ENCODE results near the gene PROB1.
"Not testable (repeated sequence)": the region's sequence is repeated elsewhere in the genome, so short reads cannot be mapped to it uniquely, and the experiment has no call there.

DNA sequence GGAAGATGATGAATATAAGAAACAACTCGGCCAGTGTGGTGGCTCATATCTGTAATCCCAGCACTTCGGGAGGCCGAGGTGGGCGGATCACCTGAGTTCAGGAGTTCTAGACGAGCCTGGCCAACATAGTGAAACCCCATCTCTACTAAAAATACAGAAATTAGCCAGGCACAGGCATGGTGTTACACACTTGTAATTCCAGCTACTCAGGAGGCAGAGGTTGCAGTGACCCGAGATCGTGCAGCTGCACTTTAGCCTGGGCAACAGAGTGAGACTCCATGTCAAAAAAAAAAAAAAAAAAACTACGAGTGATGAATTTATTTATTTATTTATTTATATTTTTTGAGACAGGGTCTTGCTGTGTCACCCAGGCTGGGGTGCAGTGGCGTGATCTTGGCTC is 47.0 kb downstream of the PROB1 start:
- not testable (repeated sequence) for TF ChIP-seq JUNB (CRISPR knock-in tag; IDR thresholded peaks at IDR 0.05; ENCODE audit: borderline replicate concordance); RXRA (CRISPR knock-in tag; IDR thresholded peaks at IDR 0.05); POLR2A (IDR thresholded peaks at IDR 0.05; ENCODE audit: insufficient read depth in 1 of 2, low read depth in 2 of 2, low read length in 2 of 2); MAFK (conservative IDR thresholded peaks at IDR 0.05 in 1 of 2, IDR thresholded peaks at IDR 0.05 in 1 of 2; ENCODE audit: low read length in 2 of 2); POLR2AphosphoS5 (IDR thresholded peaks at IDR 0.05; ENCODE audit: low read depth, low read length); ZNF274 (CRISPR knock-in tag; IDR thresholded peaks at IDR 0.05); ZNF33B (CRISPR knock-in tag; IDR thresholded peaks at IDR 0.05)
- TF ChIP-seq, protein P1, sequence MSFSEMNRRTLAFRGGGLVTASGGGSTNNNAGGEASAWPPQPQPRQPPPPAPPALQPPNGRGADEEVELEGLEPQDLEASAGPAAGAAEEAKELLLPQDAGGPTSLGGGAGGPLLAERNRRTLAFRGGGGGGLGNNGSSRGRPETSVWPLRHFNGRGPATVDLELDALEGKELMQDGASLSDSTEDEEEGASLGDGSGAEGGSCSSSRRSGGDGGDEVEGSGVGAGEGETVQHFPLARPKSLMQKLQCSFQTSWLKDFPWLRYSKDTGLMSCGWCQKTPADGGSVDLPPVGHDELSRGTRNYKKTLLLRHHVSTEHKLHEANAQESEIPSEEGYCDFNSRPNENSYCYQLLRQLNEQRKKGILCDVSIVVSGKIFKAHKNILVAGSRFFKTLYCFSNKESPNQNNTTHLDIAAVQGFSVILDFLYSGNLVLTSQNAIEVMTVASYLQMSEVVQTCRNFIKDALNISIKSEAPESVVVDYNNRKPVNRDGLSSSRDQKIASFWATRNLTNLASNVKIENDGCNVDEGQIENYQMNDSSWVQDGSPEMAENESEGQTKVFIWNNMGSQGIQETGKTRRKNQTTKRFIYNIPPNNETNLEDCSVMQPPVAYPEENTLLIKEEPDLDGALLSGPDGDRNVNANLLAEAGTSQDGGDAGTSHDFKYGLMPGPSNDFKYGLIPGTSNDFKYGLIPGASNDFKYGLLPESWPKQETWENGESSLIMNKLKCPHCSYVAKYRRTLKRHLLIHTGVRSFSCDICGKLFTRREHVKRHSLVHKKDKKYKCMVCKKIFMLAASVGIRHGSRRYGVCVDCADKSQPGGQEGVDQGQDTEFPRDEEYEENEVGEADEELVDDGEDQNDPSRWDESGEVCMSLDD (CRISPR knock-in tag; IDR thresholded peaks at IDR 0.05; ENCODE audit: borderline replicate concordance) = not testable (repeated sequence)
- TF ChIP-seq, protein P2, sequence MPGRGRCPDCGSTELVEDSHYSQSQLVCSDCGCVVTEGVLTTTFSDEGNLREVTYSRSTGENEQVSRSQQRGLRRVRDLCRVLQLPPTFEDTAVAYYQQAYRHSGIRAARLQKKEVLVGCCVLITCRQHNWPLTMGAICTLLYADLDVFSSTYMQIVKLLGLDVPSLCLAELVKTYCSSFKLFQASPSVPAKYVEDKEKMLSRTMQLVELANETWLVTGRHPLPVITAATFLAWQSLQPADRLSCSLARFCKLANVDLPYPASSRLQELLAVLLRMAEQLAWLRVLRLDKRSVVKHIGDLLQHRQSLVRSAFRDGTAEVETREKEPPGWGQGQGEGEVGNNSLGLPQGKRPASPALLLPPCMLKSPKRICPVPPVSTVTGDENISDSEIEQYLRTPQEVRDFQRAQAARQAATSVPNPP (CRISPR knock-in tag; IDR thresholded peaks at IDR 0.05) = not testable (repeated sequence)
- TF ChIP-seq, protein P3, sequence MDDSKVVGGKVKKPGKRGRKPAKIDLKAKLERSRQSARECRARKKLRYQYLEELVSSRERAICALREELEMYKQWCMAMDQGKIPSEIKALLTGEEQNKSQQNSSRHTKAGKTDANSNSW (CRISPR knock-in tag; IDR thresholded peaks at IDR 0.05; ENCODE audit: borderline replicate concordance) = not testable (repeated sequence)
- TF ChIP-seq, protein P4, sequence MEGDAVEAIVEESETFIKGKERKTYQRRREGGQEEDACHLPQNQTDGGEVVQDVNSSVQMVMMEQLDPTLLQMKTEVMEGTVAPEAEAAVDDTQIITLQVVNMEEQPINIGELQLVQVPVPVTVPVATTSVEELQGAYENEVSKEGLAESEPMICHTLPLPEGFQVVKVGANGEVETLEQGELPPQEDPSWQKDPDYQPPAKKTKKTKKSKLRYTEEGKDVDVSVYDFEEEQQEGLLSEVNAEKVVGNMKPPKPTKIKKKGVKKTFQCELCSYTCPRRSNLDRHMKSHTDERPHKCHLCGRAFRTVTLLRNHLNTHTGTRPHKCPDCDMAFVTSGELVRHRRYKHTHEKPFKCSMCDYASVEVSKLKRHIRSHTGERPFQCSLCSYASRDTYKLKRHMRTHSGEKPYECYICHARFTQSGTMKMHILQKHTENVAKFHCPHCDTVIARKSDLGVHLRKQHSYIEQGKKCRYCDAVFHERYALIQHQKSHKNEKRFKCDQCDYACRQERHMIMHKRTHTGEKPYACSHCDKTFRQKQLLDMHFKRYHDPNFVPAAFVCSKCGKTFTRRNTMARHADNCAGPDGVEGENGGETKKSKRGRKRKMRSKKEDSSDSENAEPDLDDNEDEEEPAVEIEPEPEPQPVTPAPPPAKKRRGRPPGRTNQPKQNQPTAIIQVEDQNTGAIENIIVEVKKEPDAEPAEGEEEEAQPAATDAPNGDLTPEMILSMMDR (CRISPR knock-in tag; IDR thresholded peaks at IDR 0.05) = not testable (repeated sequence)
- TF ChIP-seq, protein P5, sequence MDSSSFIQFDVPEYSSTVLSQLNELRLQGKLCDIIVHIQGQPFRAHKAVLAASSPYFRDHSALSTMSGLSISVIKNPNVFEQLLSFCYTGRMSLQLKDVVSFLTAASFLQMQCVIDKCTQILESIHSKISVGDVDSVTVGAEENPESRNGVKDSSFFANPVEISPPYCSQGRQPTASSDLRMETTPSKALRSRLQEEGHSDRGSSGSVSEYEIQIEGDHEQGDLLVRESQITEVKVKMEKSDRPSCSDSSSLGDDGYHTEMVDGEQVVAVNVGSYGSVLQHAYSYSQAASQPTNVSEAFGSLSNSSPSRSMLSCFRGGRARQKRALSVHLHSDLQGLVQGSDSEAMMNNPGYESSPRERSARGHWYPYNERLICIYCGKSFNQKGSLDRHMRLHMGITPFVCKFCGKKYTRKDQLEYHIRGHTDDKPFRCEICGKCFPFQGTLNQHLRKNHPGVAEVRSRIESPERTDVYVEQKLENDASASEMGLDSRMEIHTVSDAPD (CRISPR knock-in tag; IDR thresholded peaks at IDR 0.05) = not testable (repeated sequence)
